HEK293T (cell line): ENCODE data around the gene MAST4.

Experiments
- CTCF ChIA-PET: fragments of 350-600 bp; formaldehyde crosslinking; extraction: SDS; loops from one replicate; lab custom pipeline; 2021; ENCODE audit warnings: antibody characterized with exemption, inconsistent platforms; lab: Yijun Ruan, JAX
- POLR2A ChIA-PET: fragments of 350-600 bp; formaldehyde crosslinking; extraction: SDS; loops from one replicate; lab custom pipeline; 2020; ENCODE audit warnings: antibody characterized with exemption, inconsistent platforms; lab: Yijun Ruan, JAX
- DNase-seq: peaks from one replicate; pipeline ENCODE4 v3.0.0; 2012; ENCODE audit warnings: mixed read lengths; ENCODE audit errors: extremely low spot score
- ARNT ChIP-seq: fragments of 450-650 bp; IDR thresholded peaks from 2 replicates; pipeline ENCODE4 v1.6.1; 2017; ENCODE audit warnings: mild to moderate bottlenecking
- BHLHE40 ChIP-seq: fragments of 450-650 bp; IDR thresholded peaks from 2 replicates; pipeline ENCODE4 v1.6.1; 2016; ENCODE audit warnings: mild to moderate bottlenecking, moderate library complexity, borderline replicate concordance
- CTBP1 ChIP-seq: fragments of 450-650 bp; IDR thresholded peaks from 2 replicates; pipeline ENCODE4 v1.6.1; 2016; ENCODE audit warnings: borderline replicate concordance
- ELF4 ChIP-seq: fragments of 450-650 bp; IDR thresholded peaks from 2 replicates; pipeline ENCODE4 v1.6.1; 2017; ENCODE audit warnings: antibody characterized with exemption
- FOXA1 ChIP-seq: fragments of 450-650 bp; IDR thresholded peaks from 2 replicates; pipeline ENCODE4 v1.6.1; 2016; ENCODE audit warnings: mild to moderate bottlenecking
- FOXK2 ChIP-seq: fragments of 450-650 bp; IDR thresholded peaks from 2 replicates; pipeline ENCODE4 v1.6.1; 2016; ENCODE audit warnings: mild to moderate bottlenecking
- FOXM1 ChIP-seq: fragments of 450-650 bp; IDR thresholded peaks from 2 replicates; pipeline ENCODE4 v1.6.1; 2017; ENCODE audit warnings: mild to moderate bottlenecking, borderline replicate concordance
- HDGF ChIP-seq: fragments of 450-650 bp; IDR thresholded peaks from 2 replicates; pipeline ENCODE4 v1.6.1; 2017; ENCODE audit warnings: antibody characterized with exemption, borderline replicate concordance
- L3MBTL2 ChIP-seq: fragments of 450-650 bp; conservative IDR thresholded peaks from 2 replicates; pipeline ENCODE4 v1.6.1; 2016; ENCODE audit warnings: mild to moderate bottlenecking
- LEF1 ChIP-seq: fragments of 450-650 bp; IDR thresholded peaks from 2 replicates; pipeline ENCODE4 v1.6.1; 2017; ENCODE audit warnings: mild to moderate bottlenecking, borderline replicate concordance
- NFRKB ChIP-seq: fragments of 450-650 bp; IDR thresholded peaks from 2 replicates; pipeline ENCODE4 v1.6.1; 2016; ENCODE audit warnings: mild to moderate bottlenecking, moderate library complexity
- SP1 ChIP-seq: fragments of 450-650 bp; IDR thresholded peaks from 2 replicates; pipeline ENCODE4 v1.6.1; 2017
- SUZ12 ChIP-seq: fragments of 450-650 bp; IDR thresholded peaks from 2 replicates; pipeline ENCODE4 v1.6.1; 2016; ENCODE audit warnings: mild to moderate bottlenecking
- TARDBP ChIP-seq: fragments of 450-650 bp; IDR thresholded peaks from 2 replicates; pipeline ENCODE4 v1.6.1; 2016
- ZNF384 ChIP-seq: fragments of 450-650 bp; IDR thresholded peaks from 2 replicates; pipeline ENCODE4 v1.6.1; 2016
- TF ChIP-seq, protein P1 (sequence below): fragments of 450-650 bp; IDR thresholded peaks from 2 replicates; pipeline ENCODE4 v1.6.1; 2016

Gene MAST4

DNA sequence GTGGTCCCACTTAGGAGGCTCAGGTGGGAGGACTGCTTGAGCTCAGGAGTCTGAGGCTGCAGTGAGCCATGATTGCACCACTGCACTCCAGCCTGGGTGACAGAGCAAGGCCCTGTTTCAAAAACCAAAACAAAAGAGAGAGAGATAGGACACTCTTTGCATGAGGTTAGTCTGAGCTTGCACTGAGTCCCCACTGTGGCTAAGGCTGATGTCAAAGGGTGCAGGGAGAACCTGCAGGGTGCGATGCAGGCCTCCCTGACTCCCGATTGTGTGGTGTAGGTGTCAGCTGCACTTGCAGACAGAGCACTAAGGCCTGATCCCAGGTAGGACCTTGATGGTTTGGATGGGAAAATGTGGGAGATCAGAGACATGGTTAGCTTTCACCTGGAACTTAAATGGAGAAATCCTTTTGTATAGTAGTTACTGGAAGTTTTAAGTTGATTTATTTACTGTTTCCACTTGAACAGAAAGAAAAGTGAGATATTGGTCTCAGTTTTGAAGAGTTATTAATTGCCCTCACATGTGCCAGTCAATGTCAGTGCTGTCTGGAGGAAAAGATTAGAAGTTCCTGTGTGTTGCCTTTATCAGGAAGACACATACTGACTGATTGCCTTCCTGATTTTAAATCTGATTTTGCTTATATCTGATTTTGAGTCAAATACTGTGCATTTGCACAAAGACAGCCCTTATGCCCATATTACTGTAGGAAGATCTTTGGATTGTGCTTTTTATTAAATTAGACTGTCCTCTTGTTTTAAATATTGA lies 260.0 kb downstream of the MAST4 start:
- DNase-seq, result no peak
- POLR2A ChIA-PET, result no interaction called here
- no peak for TF ChIP-seq ELF4
- no peak for TF ChIP-seq FOXM1
- TF ChIP-seq HDGF, result no peak
- no peak for TF ChIP-seq SP1
- TF ChIP-seq BHLHE40, result no peak
- TF ChIP-seq ARNT, result no peak
- no peak for TF ChIP-seq TARDBP
- TF ChIP-seq L3MBTL2, result no peak
- no peak for TF ChIP-seq FOXK2
- TF ChIP-seq, protein P1, sequence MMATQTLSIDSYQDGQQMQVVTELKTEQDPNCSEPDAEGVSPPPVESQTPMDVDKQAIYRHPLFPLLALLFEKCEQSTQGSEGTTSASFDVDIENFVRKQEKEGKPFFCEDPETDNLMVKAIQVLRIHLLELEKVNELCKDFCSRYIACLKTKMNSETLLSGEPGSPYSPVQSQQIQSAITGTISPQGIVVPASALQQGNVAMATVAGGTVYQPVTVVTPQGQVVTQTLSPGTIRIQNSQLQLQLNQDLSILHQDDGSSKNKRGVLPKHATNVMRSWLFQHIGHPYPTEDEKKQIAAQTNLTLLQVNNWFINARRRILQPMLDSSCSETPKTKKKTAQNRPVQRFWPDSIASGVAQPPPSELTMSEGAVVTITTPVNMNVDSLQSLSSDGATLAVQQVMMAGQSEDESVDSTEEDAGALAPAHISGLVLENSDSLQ, result no peak
- TF ChIP-seq ZNF384, result no peak
- CTCF ChIA-PET, result no interaction called here

DNA sequence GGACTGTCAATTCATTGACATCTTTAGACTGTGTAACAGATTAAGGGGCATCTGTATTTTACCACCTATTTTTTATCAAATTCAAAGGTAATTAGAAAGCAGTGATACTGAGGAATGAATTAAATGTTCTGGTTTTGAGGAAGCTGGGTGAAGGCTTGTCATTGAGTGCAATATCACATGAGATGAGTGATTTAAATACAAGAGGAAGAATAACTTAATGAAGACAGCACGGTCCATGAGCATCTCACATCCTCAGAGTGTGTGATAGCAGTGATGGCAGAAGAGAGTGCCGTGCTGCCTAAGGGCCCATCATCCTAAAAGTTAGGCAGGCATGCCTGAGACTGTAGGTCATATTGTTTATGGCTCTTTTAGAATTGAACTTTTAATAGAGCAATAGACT lies 263.3 kb downstream of the MAST4 start:
- DNase-seq, result no peak
- CTCF ChIA-PET, result no interaction called here
- POLR2A ChIA-PET, result no interaction called here
- TF ChIP-seq ELF4 (no peak), SP1 (no peak), LEF1 (no peak), FOXM1 (no peak), L3MBTL2 (no peak), FOXA1 (no peak), FOXK2 (no peak), ZNF384 (no peak), NFRKB (no peak)
- TF ChIP-seq, protein P1, result no peak

DNA sequence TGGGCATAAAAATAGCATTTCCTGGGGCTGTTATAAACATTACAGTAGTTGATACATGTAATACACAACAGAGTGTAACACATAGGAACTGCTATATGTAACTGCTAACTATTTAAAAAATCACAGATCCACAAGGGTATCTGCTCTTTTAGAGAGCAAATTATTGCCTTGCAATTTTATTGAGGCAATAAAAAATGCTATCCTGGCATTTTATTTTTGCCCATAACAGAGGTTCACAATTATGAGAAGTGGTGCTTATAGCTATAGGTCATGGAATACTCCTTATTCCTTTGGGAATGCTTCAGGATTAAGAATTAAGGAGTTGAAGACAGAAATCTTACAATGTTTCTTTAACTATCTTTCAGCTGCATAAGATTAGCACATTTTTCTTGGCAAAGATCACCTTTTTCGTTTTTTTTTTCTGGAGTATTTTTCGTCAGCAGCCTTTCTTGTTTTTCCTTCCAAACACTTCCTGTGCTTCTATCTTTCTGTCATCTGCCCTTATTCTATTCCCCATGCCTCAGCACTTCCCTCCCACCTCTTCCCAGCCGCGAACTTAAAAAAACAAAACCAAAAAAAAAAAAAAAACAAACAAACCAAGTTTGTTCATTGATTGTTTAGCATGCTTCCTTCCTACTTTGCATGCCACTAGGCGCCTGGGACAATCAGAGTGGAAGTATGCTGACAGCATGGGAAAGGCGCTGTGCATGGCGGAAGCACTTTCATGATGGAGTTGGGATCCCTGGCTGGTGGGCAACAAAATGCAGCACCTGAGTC lies 264.2 kb downstream of the MAST4 start:
- TF ChIP-seq CTBP1, result no peak
- TF ChIP-seq TARDBP, result no peak
- TF ChIP-seq FOXM1, result no peak
- TF ChIP-seq FOXK2, result no peak
- no peak for TF ChIP-seq SUZ12
- TF ChIP-seq ELF4, result no peak
- TF ChIP-seq L3MBTL2, result no peak
- TF ChIP-seq SP1, result no peak
- TF ChIP-seq NFRKB, result no peak
- TF ChIP-seq FOXA1, result no peak
- TF ChIP-seq ARNT, result no peak
- TF ChIP-seq ZNF384, result no peak
- CTCF ChIA-PET, result no interaction called here
- no peak for DNase-seq
- POLR2A ChIA-PET, result no interaction called here

DNA sequence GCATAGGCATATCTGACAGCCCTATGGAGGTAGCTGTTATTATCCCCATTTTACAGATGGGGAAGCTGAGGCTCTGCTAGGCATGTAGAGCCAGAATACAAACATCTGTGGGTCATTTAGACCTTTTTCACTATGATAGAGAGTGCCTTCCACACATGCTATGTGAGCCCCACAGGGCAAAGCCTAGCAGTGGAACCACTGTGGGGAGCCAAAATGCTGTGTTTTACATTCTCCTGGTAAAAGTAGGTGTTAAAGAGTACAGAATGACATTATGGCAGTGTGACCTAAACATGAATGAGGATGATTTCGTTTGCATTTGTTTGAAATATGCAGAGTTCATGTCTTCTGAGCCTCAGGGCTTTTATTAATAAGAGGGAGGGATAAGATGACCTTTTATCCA lies 265.2 kb downstream of the MAST4 start:
- TF ChIP-seq FOXM1, result no peak
- DNase-seq, result no peak
- POLR2A ChIA-PET, result no interaction called here
- CTCF ChIA-PET, result no interaction called here

DNA sequence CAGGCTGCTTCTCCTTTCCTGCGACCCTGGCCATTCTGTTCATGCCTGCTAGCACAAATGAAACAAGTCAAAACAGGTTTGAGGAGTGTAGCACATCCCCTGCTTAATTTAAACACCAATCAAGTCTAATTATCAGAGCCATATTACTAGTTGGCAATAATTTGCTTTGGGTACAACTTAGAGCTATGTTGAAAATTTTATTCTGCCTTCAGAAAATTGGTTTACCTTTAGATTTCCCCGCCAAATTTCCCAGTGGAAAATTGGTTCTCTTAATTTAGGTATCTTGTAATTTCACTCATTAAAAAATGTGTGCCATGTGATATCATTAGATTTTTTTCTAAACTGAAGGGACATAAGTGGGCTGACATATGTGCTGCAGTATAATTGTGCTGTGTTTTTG lies 265.8 kb downstream of the MAST4 start:
- CTCF ChIA-PET, result no interaction called here
- DNase-seq, result no peak

More for the DNA sequence above, 265.8 kb downstream of the MAST4 start:
- no peak for TF ChIP-seq SP1
- TF ChIP-seq CTBP1, result no peak
- no peak for TF ChIP-seq ARNT
- no peak for TF ChIP-seq HDGF
- no peak for TF ChIP-seq FOXM1
- no peak for TF ChIP-seq ELF4
- TF ChIP-seq BHLHE40, result no peak
- no peak for TF ChIP-seq TARDBP
- TF ChIP-seq NFRKB, result no peak
- no peak for TF ChIP-seq LEF1
- TF ChIP-seq FOXK2, result no peak
- no peak for TF ChIP-seq SUZ12
- no peak for TF ChIP-seq L3MBTL2
- no peak for TF ChIP-seq FOXA1
- no peak for TF ChIP-seq ZNF384
- TF ChIP-seq, protein P1, result no peak
- POLR2A ChIA-PET, result no interaction called here
